GM23248 (cell line): ENCODE results near the gene ATXN7L2. TPM values are rescaled to one million over a fixed set of nuclear protein-coding genes. Genes with fewer than 3 reads are reported as not detected.

Experiments used
- DNase-seq: peaks from one replicate; pipeline ENCODE4 v3.0.0-alpha.2; 2015
- H2AFZ ChIP-seq: fragments of 200-600 bp; sonication (generic); 2 replicates; pipeline ENCODE4 v1.6.1; 2016; ENCODE audit warnings: antibody characterized with exemption
- H3F3A ChIP-seq: fragments of 200-600 bp; sonication (generic); 2 replicates; pipeline ENCODE4 v1.6.1; 2016; ENCODE audit warnings: mild to moderate bottlenecking, antibody characterized with exemption, mixed run types; ENCODE audit not compliant: insufficient read depth
- H3K27ac ChIP-seq: fragments of 200-600 bp; sonication (generic); 2 replicates; pipeline ENCODE4 v1.5.1; 2016; ENCODE audit warnings: mild to moderate bottlenecking
- H3K27me3 ChIP-seq: fragments of 200-600 bp; sonication (generic); replicated peaks from 2 replicates; pipeline ENCODE4 v1.6.1; 2016; ENCODE audit warnings: mild to moderate bottlenecking; ENCODE audit not compliant: insufficient read depth
- H3K36me3 ChIP-seq: fragments of 200-600 bp; sonication (generic); 2 replicates; pipeline ENCODE4 v1.6.1; 2016; ENCODE audit warnings: low read depth, mild to moderate bottlenecking
- H3K4me1 ChIP-seq: fragments of 200-600 bp; sonication (generic); 2 replicates; pipeline ENCODE4 v1.6.1; 2016; ENCODE audit warnings: mild to moderate bottlenecking; ENCODE audit not compliant: insufficient read depth
- H3K4me2 ChIP-seq: fragments of 200-600 bp; sonication (generic); one replicate; pipeline ENCODE4 v1.6.1; 2016; ENCODE audit warnings: mild to moderate bottlenecking; ENCODE audit not compliant: unreplicated experiment
- H3K4me3 ChIP-seq: fragments of 200-600 bp; sonication (generic); 2 replicates; pipeline ENCODE4 v1.5.1; 2016; ENCODE audit warnings: mild to moderate bottlenecking
- H3K79me2 ChIP-seq: fragments of 200-600 bp; sonication (generic); 2 replicates; pipeline ENCODE4 v1.6.1; 2016; ENCODE audit warnings: mild to moderate bottlenecking; ENCODE audit not compliant: insufficient read depth
- H3K9ac ChIP-seq: fragments of 200-600 bp; sonication (generic); 2 replicates; pipeline ENCODE4 v1.6.1; 2016; ENCODE audit warnings: mild to moderate bottlenecking
- H3K9me2 ChIP-seq: fragments of 200-600 bp; sonication (generic); 2 replicates; pipeline ENCODE4 v1.6.1; 2016; ENCODE audit warnings: mixed run types, mild to moderate bottlenecking, moderate library complexity; ENCODE audit not compliant: insufficient read depth
- H3K9me3 ChIP-seq: fragments of 200-600 bp; sonication (generic); one replicate; pipeline ENCODE4 v1.6.1; 2017; ENCODE audit warnings: low read depth
- H4K20me1 ChIP-seq: fragments of 200-600 bp; sonication (generic); 2 replicates; pipeline ENCODE4 v1.6.0; 2016; ENCODE audit not compliant: insufficient read depth
- EZH2 ChIP-seq: fragments of 200-600 bp; sonication (generic); IDR thresholded peaks from 2 replicates; pipeline ENCODE4 v1.6.1; 2018; ENCODE audit warnings: antibody characterized with exemption, mild to moderate bottlenecking; ENCODE audit not compliant: insufficient read depth, poor library complexity, severe bottlenecking
- EZH2phosphoT487 ChIP-seq: fragments of 200-600 bp; sonication (generic); IDR thresholded peaks from 2 replicates; pipeline ENCODE4 v1.6.1; 2018; ENCODE audit warnings: antibody characterized with exemption, moderate library complexity, mild to moderate bottlenecking, low read depth; ENCODE audit not compliant: insufficient read depth
- WGBS, 2 experiments: methylation state at CpG; one replicate each; pipeline ENCODE4 v1.1.6; 2015 to 2017; ENCODE audit warnings: low lambda C conversion rate in 2 of 2, low coverage in 1 of 2; ENCODE audit errors: missing lambda C conversion rate in 2 of 2; 5-methylcytosine and 5-hydroxymethylcytosine counted together
- in situ Hi-C: fragments of 300-500 bp; cut with MboI; formaldehyde crosslinking; loops from 2 replicates; pipeline ENCODE4 v1.15.0; 2020
- polyA plus RNA-seq: library from polyadenylated mRNA; unstranded; fragments of >200 nt; fragmentation: Nextera tagmentation; extraction: Ambion mirVana; gene quantifications from 2 replicates; pipeline ENCODE4 v1.2.1, GENCODE V29; 2016
- total RNA-seq: library from RNA; depleted of rRNA; stranded (reverse); fragments of >200 nt; shearing (Covaris generic); gene quantifications from 2 replicates; pipeline ENCODE4 v1.2.3, GENCODE V29; 2014

Gene ATXN7L2
- total and polyA plus RNA-seq, 2 experiments from 2014 or later = 2.1 to 3.3 TPM

- Histone ChIP-seq H2AFZ (no peak overlapping the region), H3K9ac (no peak overlapping the region), H3K9me2 (no peaks in the 10 kb centered on the region), H3F3A (peaks cover 10% of the 10 kb centered on the region; the same call in 1 of the 2 replicates), H3K27ac (no peak overlapping the region), H3K9me3 (no peaks in the 10 kb centered on the region), H3K4me1 (peaks cover 21% of the 10 kb centered on the region), H3K36me3 (0 out of 2 replicates have a peak, but pooled peaks cover 5% of the 10 kb centered on the region), H4K20me1 (no peaks in the 10 kb centered on the region), H3K79me2 (peaks cover 20% of the 10 kb centered on the region), H3K27me3 (no peaks in the 10 kb centered on the region), H3K4me3 (no peak overlapping the region), H3K4me2 (no peak overlapping the region)
- in situ Hi-C loops = no loop called here
- 70 to 73% methylated on average over 4 of the region's 4 CpGs for WGBS, 2 experiments
- TF ChIP-seq EZH2 (no peak), EZH2phosphoT487 (no peak)
- DNase-seq = peak; percentile 60
These were observed 16.2 kb downstream of the ATXN7L2 start for GRCh38 chr1:109499661-109500536.

DNA sequence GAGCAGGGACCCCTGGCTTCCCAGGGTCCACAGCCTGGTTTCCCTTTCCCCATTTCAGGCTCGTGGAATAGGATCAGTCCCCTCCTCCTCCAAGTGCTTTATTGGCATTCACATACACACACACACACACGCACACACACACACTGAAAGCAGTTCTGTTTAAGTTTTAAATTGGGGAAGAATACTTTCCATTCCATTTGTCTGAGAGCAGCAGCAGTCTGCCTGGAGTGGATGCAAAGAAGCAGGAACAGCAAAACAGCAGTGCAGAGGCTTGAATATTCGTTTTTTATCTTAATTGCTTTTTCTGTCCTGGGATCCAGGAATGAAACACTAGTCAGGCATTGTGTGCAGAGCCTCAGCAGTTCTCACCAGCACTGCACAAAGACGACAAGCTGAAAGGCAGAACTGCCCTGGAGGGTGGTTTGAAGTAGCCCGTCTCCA, 17.3 kb downstream of the ATXN7L2 start:
- 38 to 51% methylated on average over 5 of the region's 5 CpGs for WGBS, 2 experiments
- Histone ChIP-seq H3K9me2 (no peaks in the 10 kb centered on the region), H3K9me3 (no peaks in the 10 kb centered on the region), H3K4me3 (no peak overlapping the region), H4K20me1 (no peaks in the 10 kb centered on the region), H3K4me1 (peaks cover 21% of the 10 kb centered on the region), H3K27me3 (no peaks in the 10 kb centered on the region), H3K4me2 (no peak overlapping the region), H3K79me2 (peaks cover 10% of the 10 kb centered on the region), H3K9ac (no peak overlapping the region), H3F3A (peaks cover 10% of the 10 kb centered on the region; the same call in 1 of the 2 replicates), H3K27ac (no peak overlapping the region), H3K36me3 (0 out of 2 replicates have a peak, but pooled peaks cover 5% of the 10 kb centered on the region), H2AFZ (no peak overlapping the region)
- peak; percentile 58 for DNase-seq
- no peak for TF ChIP-seq EZH2phosphoT487
- in situ Hi-C loops = no loop called here

DNA sequence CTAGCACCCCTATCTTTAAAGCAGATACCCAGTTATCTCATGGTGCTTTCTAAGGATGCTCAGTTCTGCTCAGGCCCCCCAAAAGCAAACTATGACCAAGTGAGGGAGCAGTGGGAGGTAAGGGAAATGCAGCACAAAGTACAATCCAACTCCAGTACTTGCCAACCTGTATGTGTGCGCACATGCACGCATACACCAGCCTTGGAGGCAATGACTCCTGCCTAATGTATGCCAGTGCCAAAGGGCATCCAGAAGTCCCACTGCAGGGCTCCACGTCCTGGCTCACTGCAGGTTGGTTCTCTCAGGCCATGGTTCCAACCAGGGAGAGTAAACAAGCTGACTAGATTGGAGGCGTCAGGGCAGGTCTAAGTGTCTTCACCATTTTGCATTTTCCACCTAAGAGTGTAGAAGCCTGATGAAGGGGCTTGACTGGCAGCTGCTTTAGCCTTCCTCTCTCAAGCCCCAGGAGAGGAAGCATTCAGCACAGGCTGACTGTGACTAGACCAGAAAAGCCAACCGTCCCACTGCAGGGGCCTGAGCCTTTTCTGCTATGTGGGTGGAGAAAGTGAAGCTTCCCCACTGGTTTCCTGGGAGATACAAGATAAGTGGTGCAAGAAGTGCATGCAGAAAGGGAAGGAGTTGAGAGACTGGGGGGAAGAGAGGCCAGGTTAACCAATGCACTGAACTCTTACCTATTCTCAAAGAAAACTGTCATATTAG, 18.1 kb downstream of the ATXN7L2 start:
- H3K9me3 ChIP-seq = no peaks in the 10 kb centered on the region
- peaks cover 21% of the 10 kb centered on the region for H3K4me1 ChIP-seq
- no peaks in the 10 kb centered on the region for H3K27me3 ChIP-seq
- H3K4me3 ChIP-seq = no peak overlapping the region
- in situ Hi-C loops = no loop called here
- 78% methylated on average over 5 of the region's 5 CpGs for WGBS, 2 experiments
- no peak overlapping the region for H2AFZ ChIP-seq
- H3K27ac ChIP-seq = no peak overlapping the region
- no peak overlapping the region for H3K4me2 ChIP-seq
- no peaks in the 10 kb centered on the region for H3K9me2 ChIP-seq
- TF ChIP-seq EZH2 (no peak), EZH2phosphoT487 (no peak)
- no peak overlapping the region for H3K9ac ChIP-seq
- H3F3A ChIP-seq = peaks cover 10% of the 10 kb centered on the region; the same call in 1 of the 2 replicates
- H3K36me3 ChIP-seq = no peaks in the 10 kb centered on the region
- DNase-seq = no peak
- no peaks in the 10 kb centered on the region for H4K20me1 ChIP-seq
- peaks cover 4% of the 10 kb centered on the region; the same call in 1 of the 2 replicates for H3K79me2 ChIP-seq

DNA sequence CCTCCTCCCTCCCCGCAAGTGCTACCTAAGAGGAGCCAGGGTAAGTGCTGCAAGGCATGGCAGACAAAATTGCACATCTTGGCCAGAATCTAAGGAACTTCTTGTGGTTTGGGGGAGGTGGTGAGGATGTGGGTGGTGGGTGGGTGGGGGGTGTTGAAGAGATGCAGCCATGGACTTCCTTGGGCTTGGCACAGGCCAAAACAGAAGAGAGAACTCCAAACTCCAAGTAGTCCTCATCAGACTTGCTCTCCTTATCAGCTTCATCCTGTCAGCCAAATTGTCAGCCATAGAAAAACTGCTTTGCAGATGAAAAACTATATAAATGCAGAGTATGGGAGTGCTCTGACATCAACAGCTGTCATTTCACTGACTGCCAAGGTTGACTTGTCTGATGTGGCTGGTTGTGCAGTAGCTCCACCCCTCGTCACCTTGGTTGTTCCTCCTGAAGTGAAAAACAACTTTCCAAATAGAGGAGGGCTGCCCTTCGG, 18.7 kb downstream of the ATXN7L2 start:
- 85% methylated on average over 3 of the region's 3 CpGs for WGBS, 2 experiments
- no peaks in the 10 kb centered on the region for H3K9me2 ChIP-seq
- H3F3A ChIP-seq = peaks cover 10% of the 10 kb centered on the region; the same call in 1 of the 2 replicates
- H3K27me3 ChIP-seq = no peaks in the 10 kb centered on the region
- in situ Hi-C loops = no loop called here
- H2AFZ ChIP-seq = no peak overlapping the region
- no peaks in the 10 kb centered on the region for H4K20me1 ChIP-seq
- H3K4me2 ChIP-seq = no peak overlapping the region
- no peak for TF ChIP-seq EZH2phosphoT487
- no peak for TF ChIP-seq EZH2
- peaks cover 4% of the 10 kb centered on the region; the same call in 1 of the 2 replicates for H3K79me2 ChIP-seq
- H3K9me3 ChIP-seq = no peaks in the 10 kb centered on the region
- no peak for DNase-seq
- no peak overlapping the region for H3K4me3 ChIP-seq
- no peak overlapping the region for H3K27ac ChIP-seq
- no peak overlapping the region for H3K9ac ChIP-seq
- peaks cover 21% of the 10 kb centered on the region for H3K4me1 ChIP-seq
- no peaks in the 10 kb centered on the region for H3K36me3 ChIP-seq
